Middle frontal gyrus (tissue), 1 donor: ENCODE measurements around the gene FSTL3.
"Not testable (repeated sequence)": the region's sequence is repeated elsewhere in the genome, so short reads cannot be mapped to it uniquely, and the experiment has no call there.

Experiments
- DNase-seq: peaks from one replicate; pipeline ENCODE4 v3.0.0-alpha.2; 2015; ENCODE audit warnings: low spot score; ENCODE audit errors: extremely low spot score

FSTL3 gene

GRCh38 chr19:661427-662196, 14.6 kb upstream of the FSTL3 start:
- DNase-seq: no peak

GRCh38 chr19:662207-662961, 13.8 kb upstream of the FSTL3 start:
- DNase-seq: no peak

- DNase-seq: peak; percentile 73
Observed at GRCh38 chr19:662962-663681, 13.1 kb upstream of the FSTL3 start, which contains the start of gene RNF126. TSS of gene RNF126 (minus strand) at chr19:663214. CDS start at chr19:663121, 93 bp downstream.

GRCh38 chr19:663682-664117, 12.5 kb upstream of the FSTL3 start:
- DNase-seq: no peak

GRCh38 chr19:664913-665443, 11.2 kb upstream of the FSTL3 start:
- DNase-seq: peak; percentile 63

- DNase-seq: not testable (repeated sequence)
Observed at GRCh38 chr19:666985-667573, 9.1 kb upstream of the FSTL3 start.

- not testable (repeated sequence) for DNase-seq
Observed at GRCh38 chr19:668675-669434, 7.3 kb upstream of the FSTL3 start.

- DNase-seq: no peak
Observed at GRCh38 chr19:670609-671075, 5.5 kb upstream of the FSTL3 start.

- DNase-seq: no peak
Observed at GRCh38 chr19:674282-675151, 1.7 kb upstream of the FSTL3 start.

GRCh38 chr19:676007-676338, 219 bp upstream of the FSTL3 start:
- DNase-seq: no peak

- no peak for DNase-seq
Observed at GRCh38 chr19:677201-677600, 1.0 kb downstream of the FSTL3 start.

GRCh38 chr19:677601-678436, 1.6 kb downstream of the FSTL3 start:
- DNase-seq: no peak

- DNase-seq: no peak
Observed at GRCh38 chr19:678791-679388, 2.7 kb downstream of the FSTL3 start.

- no peak for DNase-seq
Observed at GRCh38 chr19:679418-680286, 3.5 kb downstream of the FSTL3 start.

GRCh38 chr19:680287-681028, 4.3 kb downstream of the FSTL3 start:
- DNase-seq: peak; percentile 95
